Endothelial cell of hepatic sinusoid (primary cell): ENCODE results near the gene OR56A3.

Experiments
- in situ Hi-C: cut with HindIII; loops from 2 replicates; pipeline ENCODE4 v1.10.0; 2017; ENCODE audit warnings: low sequenced_read_pairs

OR56A3 gene

GRCh38 chr11:5968394-5968793, 26.3 kb downstream of the OR56A3 start, which contains the start of gene OR56A5:
Gene OR56A5 (minus strand): TSS chr11:5968494. CDS start chr11:5968494, 0 bp downstream.
- in situ Hi-C loops, result no loop called here

DNA sequence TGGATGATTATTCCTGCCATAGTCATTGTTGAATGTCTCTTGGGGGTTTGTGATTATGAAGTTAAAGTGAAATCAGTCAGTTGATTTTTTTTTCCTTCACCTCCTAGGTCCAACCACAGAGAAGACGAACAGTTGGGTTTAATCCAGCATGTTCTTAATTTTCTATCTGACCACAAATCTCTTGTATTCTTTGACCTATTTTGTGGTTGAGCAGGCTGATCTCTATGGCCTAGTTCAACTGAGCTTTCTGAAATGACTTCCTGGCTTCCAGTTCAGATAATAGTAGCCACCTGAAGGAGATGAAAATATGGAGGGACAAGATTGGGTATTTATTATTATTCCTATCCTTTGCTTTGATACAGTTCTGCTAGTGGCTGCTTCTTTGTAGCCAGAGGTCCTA, 31.5 kb downstream of the OR56A3 start:
- in situ Hi-C loops, result no loop called here

DNA sequence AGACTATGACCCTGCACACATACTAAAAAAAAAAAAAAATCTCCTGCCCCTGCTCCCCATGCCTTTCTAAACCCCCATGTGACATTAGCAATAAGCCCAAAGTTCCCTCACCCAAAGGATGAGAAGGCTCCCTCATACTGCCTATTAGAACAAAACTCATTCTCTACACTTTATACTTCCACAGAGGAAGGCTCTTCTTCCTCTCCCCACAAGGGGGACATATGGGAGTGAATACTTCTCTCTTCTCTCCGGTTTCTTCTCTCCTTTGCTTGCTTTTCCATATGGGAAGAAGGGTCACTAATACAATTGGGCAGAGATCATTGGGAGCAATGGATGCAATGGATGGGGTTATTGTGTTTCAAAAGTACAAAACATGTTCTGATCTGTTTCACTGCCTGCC, 41.4 kb downstream of the OR56A3 start:
- in situ Hi-C loops, result no loop called here

DNA sequence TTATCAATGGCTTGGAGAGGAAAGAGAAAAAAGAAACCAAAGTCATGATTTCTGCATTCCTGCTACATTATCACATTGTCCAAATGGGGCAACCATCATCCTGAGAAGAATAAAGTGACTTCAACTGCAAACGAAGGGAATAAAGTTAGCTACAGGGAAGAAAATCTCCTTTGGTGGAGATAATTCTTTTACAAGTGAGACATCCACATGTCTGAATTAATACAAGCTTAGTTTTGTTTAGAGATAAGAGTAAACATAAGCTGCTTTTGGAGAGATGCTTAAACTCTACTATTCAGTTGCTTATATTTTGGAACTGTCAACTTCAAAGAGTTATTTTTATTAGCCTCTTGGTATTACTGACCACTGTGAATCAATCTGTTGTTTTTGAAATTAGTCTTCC, 44.8 kb downstream of the OR56A3 start, which contains the start of gene OR52L1:
Gene OR52L1 (minus strand): TSS at position 101 of the 400 bp plus-strand sequence. CDS start 55 bp downstream, at position 46.
- in situ Hi-C loops, result no loop called here

DNA sequence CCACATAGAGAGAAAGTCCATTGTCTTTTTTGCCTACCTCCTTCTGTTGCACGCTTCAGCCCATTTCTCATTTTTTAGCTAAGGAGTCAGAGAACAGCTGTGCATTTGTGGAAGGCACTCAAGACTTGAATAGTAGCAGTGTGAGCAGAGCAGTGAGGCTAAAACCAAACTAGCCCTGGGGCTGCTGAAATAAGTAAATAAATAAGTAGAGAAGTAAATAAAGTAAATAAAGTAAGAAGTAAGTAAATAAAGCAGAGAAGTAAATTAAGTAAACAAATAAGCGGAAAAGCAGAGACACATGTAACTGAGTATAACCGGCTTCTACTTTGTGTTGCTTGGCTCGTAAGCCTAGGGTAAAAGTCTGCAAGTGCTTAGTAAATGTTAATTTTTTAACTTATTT, 47.2 kb downstream of the OR56A3 start:
- in situ Hi-C loops, result no loop called here

DNA sequence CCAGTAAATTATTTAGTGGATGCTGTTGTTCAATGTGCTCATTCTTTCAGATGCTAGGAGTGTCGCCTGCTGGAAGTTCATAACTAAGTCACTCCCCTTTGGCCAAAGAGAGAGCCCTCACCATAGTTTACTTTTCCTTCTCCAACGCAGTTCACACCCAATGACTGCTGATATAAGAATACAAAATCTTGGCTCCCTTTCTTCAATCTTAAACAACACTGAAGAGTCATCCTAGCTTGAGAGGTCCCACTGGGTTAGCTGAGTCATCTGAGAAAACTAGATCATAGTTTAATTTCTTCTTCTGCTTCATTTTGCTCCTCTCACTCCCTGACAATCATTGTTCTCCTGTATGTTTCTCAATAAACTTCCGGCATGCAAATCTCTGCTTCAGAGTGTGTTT, 50.1 kb downstream of the OR56A3 start:
- in situ Hi-C loops, result no loop called here

DNA sequence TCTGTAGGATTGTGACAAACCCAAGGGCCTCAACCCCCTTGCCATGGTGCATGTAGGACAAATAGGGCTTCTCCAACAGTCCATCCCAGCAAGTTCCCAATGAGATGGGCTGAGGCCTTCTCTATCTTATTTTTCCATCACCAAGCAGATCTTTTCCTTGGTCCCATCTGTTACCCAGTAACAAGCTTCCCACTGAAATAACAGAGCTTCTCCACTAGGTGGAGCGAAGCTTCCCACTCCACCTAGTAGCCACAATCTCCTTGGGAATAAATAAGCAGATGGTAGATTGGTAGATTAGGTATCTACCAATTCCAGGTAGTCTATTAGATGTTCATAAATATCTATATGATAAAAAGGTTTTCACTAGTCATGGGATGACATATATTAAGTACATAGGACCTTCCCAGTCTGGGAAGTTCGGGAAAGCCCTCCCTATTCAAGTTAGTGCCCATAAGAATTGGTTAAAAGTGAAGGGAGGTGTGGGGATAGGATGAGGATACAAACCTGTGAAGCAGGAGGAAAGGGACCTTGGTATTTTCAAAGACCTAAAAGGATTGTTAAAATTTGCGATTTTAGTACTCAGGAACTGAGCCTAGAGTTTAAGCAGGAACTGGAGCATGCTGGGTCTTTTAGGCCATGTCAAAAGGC, 50.7 kb downstream of the OR56A3 start:
- in situ Hi-C loops, result no loop called here

GRCh38 chr11:5994791-5995190, 52.7 kb downstream of the OR56A3 start:
- in situ Hi-C loops, result no loop called here
